Activated T-helper 17 cell treated with anti-CD3 and anti-CD28 coated beads, Interleukin-2, amount 50 U/mL, for 72 hours (primary cell): ENCODE data around the gene SLC25A45. TPM values are rescaled to one million over a fixed set of nuclear protein-coding genes. Genes with fewer than 3 reads are reported as not detected.
"Not testable (repeated sequence)": the region's sequence is repeated elsewhere in the genome, so short reads cannot be mapped to it uniquely, and the experiment has no call there.

Source experiments
- ATAC-seq: fragments of 150-1000 bp; cut with Tn5 transposase; replicated peaks from 2 replicates; pipeline ENCODE4 v1.10.0; 2021; ENCODE audit warnings: mild to moderate bottlenecking, moderate library complexity
- H3K27ac Mint-ChIP-seq: one replicate; pipeline ENCODE4 v1.8.0; 2022; ENCODE audit warnings: mixed read lengths
- H3K27me3 Mint-ChIP-seq: one replicate; pipeline ENCODE4 v1.8.0; 2022; ENCODE audit warnings: mixed read lengths
- H3K36me3 Mint-ChIP-seq: one replicate; pipeline ENCODE4 v1.8.0; 2022; ENCODE audit warnings: low read depth, mild to moderate bottlenecking, mixed read lengths
- H3K4me1 Mint-ChIP-seq: one replicate; pipeline ENCODE4 v1.8.0; 2022; ENCODE audit warnings: mixed read lengths
- H3K4me3 Mint-ChIP-seq: one replicate; pipeline ENCODE4 v1.8.0; 2022; ENCODE audit warnings: mild to moderate bottlenecking, mixed read lengths
- H3K9me3 Mint-ChIP-seq: one replicate; pipeline ENCODE4 v1.8.0; 2022; ENCODE audit warnings: mixed read lengths
- total RNA-seq, 2 donors: library from RNA; stranded (reverse); gene quantifications; one replicate each; pipeline ENCODE4 v1.2.3, GENCODE V29; 2022

Gene SLC25A45
- total RNA-seq, 2 donors from 2014 or later, result 18.0 to 20.1 TPM

GRCh38 chr11:65355013-65355775, 27.3 kb downstream of the SLC25A45 start:
- H3K4me1 Mint-ChIP-seq, result peaks cover 12% of the 10 kb centered on the region
- no peaks in the 10 kb centered on the region for H3K9me3 Mint-ChIP-seq
- H3K27ac Mint-ChIP-seq, result peak overlapping the region; percentile 78
- H3K27me3 Mint-ChIP-seq, result no peaks in the 10 kb centered on the region
- peak overlapping the region; percentile 85 for H3K4me3 Mint-ChIP-seq
- ATAC-seq, result peak; percentile 25
- H3K36me3 Mint-ChIP-seq, result peaks cover 30% of the 10 kb centered on the region

GRCh38 chr11:65354265-65355012, 28.0 kb downstream of the SLC25A45 start, which contains the start of gene TIGD3:
Gene TIGD3 (plus strand): TSS chr11:65354751. CDS start chr11:65355809, 1,058 bp downstream.
- Mint-ChIP-seq H3K9me3 (no peaks in the 10 kb centered on the region), H3K36me3 (peaks cover 38% of the 10 kb centered on the region), H3K4me1 (peaks cover 8% of the 10 kb centered on the region), H3K27me3 (no peaks in the 10 kb centered on the region), H3K4me3 (peak within 1 kb of the TSS; percentile 85), H3K27ac (peak within 1 kb of the TSS; percentile 78)
- ATAC-seq, result peak; percentile 98

GRCh38 chr11:65353900-65354264, 28.6 kb downstream of the SLC25A45 start:
- peaks cover 8% of the 10 kb centered on the region for H3K4me1 Mint-ChIP-seq
- H3K9me3 Mint-ChIP-seq, result no peaks in the 10 kb centered on the region
- peak overlapping the region; percentile 85 for H3K4me3 Mint-ChIP-seq
- H3K36me3 Mint-ChIP-seq, result peaks cover 44% of the 10 kb centered on the region
- ATAC-seq, result no peak
- H3K27ac Mint-ChIP-seq, result no peak overlapping the region
- no peaks in the 10 kb centered on the region for H3K27me3 Mint-ChIP-seq

GRCh38 chr11:65353376-65353775, 29.1 kb downstream of the SLC25A45 start:
- Mint-ChIP-seq H3K36me3 (peaks cover 49% of the 10 kb centered on the region), H3K9me3 (no peaks in the 10 kb centered on the region), H3K4me3 (peak overlapping the region; percentile 85), H3K27me3 (no peaks in the 10 kb centered on the region), H3K4me1 (peaks cover 8% of the 10 kb centered on the region), H3K27ac (no peak overlapping the region)
- no peak for ATAC-seq

GRCh38 chr11:65352783-65353182, 29.7 kb downstream of the SLC25A45 start:
- no peaks in the 10 kb centered on the region for H3K9me3 Mint-ChIP-seq
- no peaks in the 10 kb centered on the region for H3K27me3 Mint-ChIP-seq
- no peak overlapping the region for H3K27ac Mint-ChIP-seq
- no peak overlapping the region for H3K4me3 Mint-ChIP-seq
- peaks cover 8% of the 10 kb centered on the region for H3K4me1 Mint-ChIP-seq
- peaks cover 55% of the 10 kb centered on the region for H3K36me3 Mint-ChIP-seq
- ATAC-seq, result no peak

GRCh38 chr11:65351511-65351910, 30.9 kb downstream of the SLC25A45 start:
- Mint-ChIP-seq H3K9me3 (no peaks in the 10 kb centered on the region), H3K36me3 (peaks cover 67% of the 10 kb centered on the region), H3K27me3 (no peaks in the 10 kb centered on the region), H3K27ac (peak overlapping the region; percentile 9), H3K4me1 (peaks cover 8% of the 10 kb centered on the region), H3K4me3 (no peak overlapping the region)
- ATAC-seq, result no peak

GRCh38 chr11:65341856-65342255, 40.6 kb downstream of the SLC25A45 start:
- Mint-ChIP-seq H3K4me1 (peaks cover 16% of the 10 kb centered on the region), H3K9me3 (no peaks in the 10 kb centered on the region), H3K4me3 (no peak overlapping the region), H3K36me3 (peaks cover 91% of the 10 kb centered on the region), H3K27ac (no peak overlapping the region), H3K27me3 (no peaks in the 10 kb centered on the region)
- ATAC-seq, result no peak

DNA sequence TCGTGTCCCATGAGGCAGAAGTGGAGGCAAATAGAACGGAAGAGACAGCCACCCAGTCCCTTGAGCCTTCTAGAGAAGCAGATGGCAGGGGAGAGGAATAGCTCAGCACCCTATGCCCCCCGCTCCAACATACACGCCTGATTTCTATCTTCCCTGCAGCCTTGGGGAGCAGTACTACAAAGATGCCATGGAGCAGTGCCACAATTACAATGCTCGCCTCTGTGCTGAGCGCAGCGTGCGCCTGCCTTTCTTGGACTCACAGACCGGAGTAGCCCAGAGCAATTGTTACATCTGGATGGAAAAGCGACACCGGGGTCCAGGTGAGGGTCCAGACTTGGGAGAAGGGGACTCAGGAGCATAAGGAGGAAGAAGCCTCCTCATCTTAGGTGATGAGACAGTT, 42.2 kb downstream of the SLC25A45 start:
- Mint-ChIP-seq H3K4me1 (peaks cover 21% of the 10 kb centered on the region), H3K9me3 (no peaks in the 10 kb centered on the region), H3K36me3 (peaks cover 81% of the 10 kb centered on the region), H3K4me3 (no peak overlapping the region), H3K27me3 (no peaks in the 10 kb centered on the region), H3K27ac (peak overlapping the region; percentile 64)
- ATAC-seq, result no peak

DNA sequence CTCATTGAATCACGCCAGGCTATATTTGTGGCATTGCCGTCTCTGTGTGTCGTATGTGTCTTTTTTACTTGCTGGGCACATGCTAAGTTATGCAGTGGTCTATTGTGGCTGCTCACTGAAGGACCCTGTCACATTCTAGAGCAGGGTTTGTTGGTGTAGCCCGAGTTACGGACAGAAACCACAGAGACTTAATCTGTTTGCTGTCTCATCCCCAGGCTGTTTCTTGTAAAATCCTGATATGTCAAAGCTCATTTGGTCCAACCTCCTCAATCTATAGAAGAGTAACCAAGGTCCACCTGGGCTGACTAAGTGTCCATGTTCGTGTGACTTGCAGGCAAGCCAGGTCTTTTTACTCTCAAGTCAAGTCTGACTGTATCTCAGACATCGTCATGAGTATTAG, 43.8 kb downstream of the SLC25A45 start:
- peak overlapping the region; percentile 64 for H3K27ac Mint-ChIP-seq
- H3K36me3 Mint-ChIP-seq, result peaks cover 78% of the 10 kb centered on the region
- H3K4me1 Mint-ChIP-seq, result peaks cover 30% of the 10 kb centered on the region

DNA sequence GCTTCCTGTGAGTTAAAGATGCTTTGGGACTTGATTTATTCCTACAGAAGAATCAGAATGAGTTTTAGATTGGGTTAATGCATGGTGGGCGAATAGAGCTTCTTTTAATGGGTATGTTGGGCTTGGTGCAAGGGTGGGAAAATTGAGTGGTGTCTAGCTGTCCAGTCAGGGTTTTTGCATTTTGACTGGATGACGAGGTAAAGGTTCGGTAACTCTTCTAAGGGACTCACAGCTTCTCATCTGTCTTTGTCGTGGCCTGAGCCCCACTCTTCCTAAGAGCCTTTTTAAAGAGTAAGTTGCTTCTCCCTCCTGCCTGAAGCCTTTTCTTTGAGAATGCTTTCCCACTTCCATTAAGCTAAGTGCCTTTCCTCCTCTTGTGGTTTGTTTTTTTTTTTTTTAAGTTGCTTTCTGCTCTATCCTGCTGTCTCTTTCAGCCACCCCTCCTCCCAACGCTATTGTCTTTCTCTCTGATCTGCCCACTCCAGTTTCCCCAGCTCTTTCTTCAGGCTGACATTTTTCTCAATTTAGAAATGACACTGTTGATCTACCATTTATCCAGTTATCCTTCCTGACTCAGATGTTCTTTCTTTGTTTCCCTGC, 47.6 kb downstream of the SLC25A45 start:
- ATAC-seq, result peak; percentile 12
- Mint-ChIP-seq H3K27me3 (no peaks in the 10 kb centered on the region), H3K9me3 (no peaks in the 10 kb centered on the region), H3K4me3 (peak overlapping the region; percentile 93), H3K36me3 (peaks cover 43% of the 10 kb centered on the region), H3K4me1 (peaks cover 30% of the 10 kb centered on the region), H3K27ac (peak overlapping the region; percentile 89)

More for the DNA sequence above, 43.8 kb downstream of the SLC25A45 start:
- no peak for ATAC-seq
- no peak overlapping the region for H3K4me3 Mint-ChIP-seq
- no peaks in the 10 kb centered on the region for H3K27me3 Mint-ChIP-seq
- no peaks in the 10 kb centered on the region for H3K9me3 Mint-ChIP-seq

DNA sequence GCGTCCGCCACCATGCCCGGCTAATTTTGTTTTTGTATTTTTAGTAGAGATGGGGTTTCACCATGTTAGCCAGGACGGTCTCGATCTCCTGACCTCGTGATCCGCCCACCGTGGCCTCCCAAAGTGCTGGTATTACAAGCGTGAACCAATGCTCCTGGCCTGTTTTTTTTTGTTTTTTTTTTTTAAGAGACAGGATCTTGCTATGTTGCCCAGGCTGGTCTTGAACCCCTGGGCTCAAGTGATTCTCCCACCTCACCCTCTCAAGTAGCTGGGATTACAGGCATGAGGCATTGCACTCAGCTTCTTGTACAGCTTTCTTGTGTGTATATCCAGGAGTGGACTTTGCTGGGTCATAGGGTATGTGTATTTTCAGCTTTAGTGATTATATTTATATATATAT, 49.9 kb downstream of the SLC25A45 start:
- not testable (repeated sequence) for H3K4me3 Mint-ChIP-seq, H3K27ac Mint-ChIP-seq, H3K9me3 Mint-ChIP-seq, ATAC-seq, H3K27me3 Mint-ChIP-seq
- Mint-ChIP-seq H3K36me3 (peaks cover 23% of the 10 kb centered on the region), H3K4me1 (peaks cover 18% of the 10 kb centered on the region)

- H3K27ac Mint-ChIP-seq, result no peak overlapping the region
- no peak overlapping the region for H3K4me3 Mint-ChIP-seq
- H3K27me3 Mint-ChIP-seq, result no peaks in the 10 kb centered on the region
- no peak for ATAC-seq
- no peaks in the 10 kb centered on the region for H3K9me3 Mint-ChIP-seq
- peaks cover 19% of the 10 kb centered on the region for H3K36me3 Mint-ChIP-seq
- peaks cover 16% of the 10 kb centered on the region for H3K4me1 Mint-ChIP-seq
Observed at GRCh38 chr11:65330544-65330943, 51.9 kb downstream of the SLC25A45 start.

GRCh38 chr11:65329944-65330403, 52.5 kb downstream of the SLC25A45 start:
- H3K9me3 Mint-ChIP-seq, result no peaks in the 10 kb centered on the region
- peak overlapping the region; percentile 72 for H3K27ac Mint-ChIP-seq
- no peaks in the 10 kb centered on the region for H3K27me3 Mint-ChIP-seq
- H3K36me3 Mint-ChIP-seq, result peaks cover 13% of the 10 kb centered on the region
- ATAC-seq, result peak; percentile 27
- H3K4me3 Mint-ChIP-seq, result peak overlapping the region; percentile 56
- peaks cover 11% of the 10 kb centered on the region for H3K4me1 Mint-ChIP-seq

- peak overlapping the region; percentile 72 for H3K27ac Mint-ChIP-seq
- ATAC-seq, result no peak
- H3K4me1 Mint-ChIP-seq, result peaks cover 6% of the 10 kb centered on the region
- H3K9me3 Mint-ChIP-seq, result no peaks in the 10 kb centered on the region
- peak overlapping the region; percentile 56 for H3K4me3 Mint-ChIP-seq
- no peaks in the 10 kb centered on the region for H3K27me3 Mint-ChIP-seq
- peaks cover 8% of the 10 kb centered on the region for H3K36me3 Mint-ChIP-seq
Observed at GRCh38 chr11:65329478-65329877, 53.0 kb downstream of the SLC25A45 start.
